Loucy (cell line): ENCODE results near the gene NBDY.

Source experiments
- CTCF ChIP-seq: fragments of 200-600 bp; sonication (generic); conservative IDR thresholded peaks from 2 replicates; pipeline ENCODE4 v1.5.1; 2014; ENCODE audit warnings: mild to moderate bottlenecking, antibody characterized with exemption, low read length
- EZH2phosphoT487 ChIP-seq: fragments of 200-600 bp; IDR thresholded peaks from 2 replicates; pipeline ENCODE4 v1.6.1; 2018; ENCODE audit warnings: antibody characterized with exemption, mild to moderate bottlenecking, moderate library complexity, borderline replicate concordance

- TF ChIP-seq CTCF (no peak), EZH2phosphoT487 (no peak)
These were observed 56.4 kb downstream of the NBDY start for GRCh38 chrX:56785442-56785841.
